Vagina (tissue), 2 donors: ENCODE measurements around the gene SLC24A3.

Experiments used
- CTCF ChIP-seq, 3 experiments: fragments of 450-650 bp in 2 of 3; fragments of 200-600 bp in 1 of 3; sonication (generic) in 1 of 3; IDR thresholded peaks; one replicate each; pipeline ENCODE4 v1.5.1; 2017 to 2019; ENCODE audit warnings: antibody characterized with exemption in 3 of 3, mild to moderate bottlenecking in 2 of 3, moderate library complexity in 2 of 3
- POLR2A ChIP-seq, 2 donors: fragments of 450-650 bp; IDR thresholded peaks; one replicate each; pipeline ENCODE4 v1.6.1; 2017; ENCODE audit warnings: antibody characterized with exemption in 2 of 2, mild to moderate bottlenecking in 2 of 2, moderate library complexity in 2 of 2
- POLR2AphosphoS5 ChIP-seq, 2 donors: sonication (generic); formaldehyde crosslinking; IDR thresholded peaks; one replicate each; pipeline ENCODE4 v1.9.0; 2017; ENCODE audit warnings: antibody characterized with exemption in 2 of 2, mild to moderate bottlenecking in 2 of 2, low read depth in 1 of 2; ENCODE audit not compliant: insufficient read depth in 1 of 2

GRCh38 chr20:19692685-19693119, 480.3 kb downstream of the SLC24A3 start:
- TF ChIP-seq CTCF (IDR thresholded peaks at IDR 0.05) (peak; percentile 69 to 94 (median 94)), POLR2A (IDR thresholded peaks at IDR 0.05) (no peak), POLR2AphosphoS5 (IDR thresholded peaks at IDR 0.05; ENCODE audit: insufficient read depth in 1 of 2, low read depth in 1 of 2) (no peak)
